ENCODE results near the gene TMEM88.
A peak's percentile ranks its signal among the peaks of the same experiment; 100 is the strongest.

TMEM88 gene

DNA sequence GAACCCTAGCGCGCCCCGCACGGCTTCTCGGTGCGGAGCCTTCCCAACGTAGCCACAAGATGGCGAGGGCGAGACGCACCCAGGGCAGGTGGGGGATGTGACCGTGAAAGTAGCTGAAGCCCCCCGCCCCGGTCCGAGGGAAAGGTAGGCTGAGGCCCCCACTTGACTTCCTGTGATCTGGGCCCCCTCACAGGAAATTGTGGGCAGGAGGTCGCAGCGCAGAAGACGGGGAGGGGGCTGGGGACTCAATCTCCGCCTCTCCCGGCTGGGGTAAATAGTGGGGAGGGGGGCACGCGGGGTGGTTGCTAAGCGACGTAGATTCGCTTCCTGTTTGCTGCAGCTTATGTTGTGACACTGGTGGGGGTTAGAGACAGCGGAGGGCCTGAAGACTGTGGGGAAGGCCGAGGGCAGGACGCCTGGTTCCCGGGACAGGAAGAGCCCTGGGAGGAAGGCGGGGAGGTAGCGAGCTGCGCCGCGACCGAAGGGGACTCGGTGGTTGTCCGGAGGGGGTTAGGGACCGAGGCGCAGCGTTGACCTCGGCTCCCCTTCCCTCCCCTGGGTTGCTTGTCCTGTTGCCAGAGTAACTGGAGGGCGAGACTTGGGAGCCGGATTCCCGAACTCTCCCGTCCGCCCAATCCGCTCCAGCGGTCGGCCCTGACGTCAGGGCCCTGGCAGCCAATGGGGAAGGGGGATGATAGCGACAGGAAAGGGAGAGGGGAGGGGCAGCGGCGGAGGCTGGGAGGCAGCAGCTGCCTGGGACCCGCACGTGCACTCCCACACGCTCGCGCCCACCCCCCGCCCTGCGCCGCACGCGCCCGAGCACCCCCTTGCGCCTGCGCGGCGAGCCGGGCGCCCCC is 19.7 kb upstream of the TMEM88 start:
- Histone ChIP-seq H3K4me1 (ENCODE audit: low read length) (peaks cover 31% of the 10 kb centered on the region), H3K79me2 (ENCODE audit: low read length) (no peaks in the 10 kb centered on the region), H3K9me3 (replicated peaks; ENCODE audit: insufficient read depth, low read length) (no peaks in the 10 kb centered on the region), H3K9ac (ENCODE audit: low read length) (peak overlapping the region; percentile 86), H3K27ac (ENCODE audit: low read length) (peak overlapping the region; percentile 92), H3K27me3 (replicated peaks; ENCODE audit: insufficient read depth, low read length) (peaks cover 33% of the 10 kb centered on the region), H3F3A (ENCODE audit: insufficient read depth, low read length) (peaks cover 31% of the 10 kb centered on the region), H2AFZ (ENCODE audit: low read length) (peak overlapping the region; percentile 95), H3K4me3 (ENCODE audit: low read length) (peak overlapping the region; percentile 93), H3K4me2 (ENCODE audit: low read depth, low read length) (peak overlapping the region; percentile 100), H3K9me2 (replicated peaks; ENCODE audit: insufficient read depth, low read length) (no peaks in the 10 kb centered on the region), H4K20me1 (ENCODE audit: insufficient read depth, low read length) (no peaks in the 10 kb centered on the region), H3K36me3 (replicated peaks; ENCODE audit: insufficient read depth, low read length) (no peaks in the 10 kb centered on the region)
- no peak for TF ChIP-seq EZH2phosphoT487 (IDR thresholded peaks at IDR 0.05; ENCODE audit: low read length)
- TF ChIP-seq, protein P1, sequence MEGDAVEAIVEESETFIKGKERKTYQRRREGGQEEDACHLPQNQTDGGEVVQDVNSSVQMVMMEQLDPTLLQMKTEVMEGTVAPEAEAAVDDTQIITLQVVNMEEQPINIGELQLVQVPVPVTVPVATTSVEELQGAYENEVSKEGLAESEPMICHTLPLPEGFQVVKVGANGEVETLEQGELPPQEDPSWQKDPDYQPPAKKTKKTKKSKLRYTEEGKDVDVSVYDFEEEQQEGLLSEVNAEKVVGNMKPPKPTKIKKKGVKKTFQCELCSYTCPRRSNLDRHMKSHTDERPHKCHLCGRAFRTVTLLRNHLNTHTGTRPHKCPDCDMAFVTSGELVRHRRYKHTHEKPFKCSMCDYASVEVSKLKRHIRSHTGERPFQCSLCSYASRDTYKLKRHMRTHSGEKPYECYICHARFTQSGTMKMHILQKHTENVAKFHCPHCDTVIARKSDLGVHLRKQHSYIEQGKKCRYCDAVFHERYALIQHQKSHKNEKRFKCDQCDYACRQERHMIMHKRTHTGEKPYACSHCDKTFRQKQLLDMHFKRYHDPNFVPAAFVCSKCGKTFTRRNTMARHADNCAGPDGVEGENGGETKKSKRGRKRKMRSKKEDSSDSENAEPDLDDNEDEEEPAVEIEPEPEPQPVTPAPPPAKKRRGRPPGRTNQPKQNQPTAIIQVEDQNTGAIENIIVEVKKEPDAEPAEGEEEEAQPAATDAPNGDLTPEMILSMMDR (IDR thresholded peaks at IDR 0.05; ENCODE audit: low read length), result peak; percentile 88
- DNase-seq, result peak; percentile 90

DNA sequence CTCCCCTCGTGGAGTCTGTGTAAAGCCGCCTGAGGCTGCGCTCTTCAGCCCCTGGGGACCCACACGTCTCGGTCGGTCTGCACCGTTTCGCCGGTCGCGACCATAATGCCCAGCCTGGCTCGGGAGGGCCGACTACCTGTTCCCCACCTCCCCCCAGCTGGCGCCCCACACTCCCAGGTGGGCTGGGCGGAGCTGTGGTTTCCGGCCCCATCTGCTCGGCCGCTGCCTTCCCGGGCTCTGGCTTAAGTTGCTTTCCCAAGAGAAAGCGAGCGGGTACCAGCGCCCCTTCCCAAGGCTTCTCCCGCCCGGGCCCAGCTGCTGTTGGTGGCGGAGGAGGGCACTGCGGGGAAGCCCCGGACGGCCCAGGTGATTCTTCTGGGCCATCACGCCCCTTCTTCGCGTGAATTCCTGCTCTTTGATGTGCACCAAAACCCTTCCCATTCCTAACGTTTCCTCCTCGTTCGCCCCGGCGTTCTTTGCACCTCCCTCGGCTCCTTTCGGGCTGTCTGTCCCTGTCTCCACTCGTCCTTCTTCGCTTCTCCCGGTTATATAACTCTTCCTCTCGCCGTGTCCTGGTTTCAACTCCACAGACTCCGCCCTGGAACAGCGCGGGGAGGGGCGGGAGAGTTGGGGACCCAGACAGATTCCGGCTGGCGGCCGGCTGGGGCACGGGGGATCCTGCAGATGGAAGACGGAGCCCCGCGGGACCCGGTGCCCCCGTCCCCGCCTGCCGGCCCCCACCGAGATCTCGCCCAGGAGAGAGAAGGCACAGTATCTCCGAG is 18.9 kb upstream of the TMEM88 start:
- no peaks in the 10 kb centered on the region for H3K36me3 ChIP-seq (replicated peaks; ENCODE audit: insufficient read depth, low read length)
- H3K9me3 ChIP-seq (replicated peaks; ENCODE audit: insufficient read depth, low read length), result no peaks in the 10 kb centered on the region
- H3K9me2 ChIP-seq (replicated peaks; ENCODE audit: insufficient read depth, low read length), result no peaks in the 10 kb centered on the region
- DNase-seq, result no peak
- no peaks in the 10 kb centered on the region for H4K20me1 ChIP-seq (ENCODE audit: insufficient read depth, low read length)
- peak overlapping the region; percentile 89 for H2AFZ ChIP-seq (ENCODE audit: low read length)
- H3K79me2 ChIP-seq (ENCODE audit: low read length), result no peaks in the 10 kb centered on the region
- H3K9ac ChIP-seq (ENCODE audit: low read length), result peak overlapping the region; percentile 77
- peaks cover 34% of the 10 kb centered on the region for H3K4me1 ChIP-seq (ENCODE audit: low read length)
- peak overlapping the region; percentile 100 for H3K4me2 ChIP-seq (ENCODE audit: low read depth, low read length)
- peaks cover 24% of the 10 kb centered on the region for H3K27me3 ChIP-seq (replicated peaks; ENCODE audit: insufficient read depth, low read length)
- H3K4me3 ChIP-seq (ENCODE audit: low read length), result peak overlapping the region; percentile 93
- H3F3A ChIP-seq (ENCODE audit: insufficient read depth, low read length), result peaks cover 31% of the 10 kb centered on the region
- TF ChIP-seq EZH2 (optimal IDR thresholded peaks at IDR 0.05; ENCODE audit: low read depth, low read length) (no peak), EZH2phosphoT487 (IDR thresholded peaks at IDR 0.05; ENCODE audit: low read length) (no peak)
- TF ChIP-seq, protein P1 (IDR thresholded peaks at IDR 0.05; ENCODE audit: low read length), result no peak
- H3K27ac ChIP-seq (ENCODE audit: low read length), result peak overlapping the region; percentile 92; the same call in 1 of the 2 replicates

DNA sequence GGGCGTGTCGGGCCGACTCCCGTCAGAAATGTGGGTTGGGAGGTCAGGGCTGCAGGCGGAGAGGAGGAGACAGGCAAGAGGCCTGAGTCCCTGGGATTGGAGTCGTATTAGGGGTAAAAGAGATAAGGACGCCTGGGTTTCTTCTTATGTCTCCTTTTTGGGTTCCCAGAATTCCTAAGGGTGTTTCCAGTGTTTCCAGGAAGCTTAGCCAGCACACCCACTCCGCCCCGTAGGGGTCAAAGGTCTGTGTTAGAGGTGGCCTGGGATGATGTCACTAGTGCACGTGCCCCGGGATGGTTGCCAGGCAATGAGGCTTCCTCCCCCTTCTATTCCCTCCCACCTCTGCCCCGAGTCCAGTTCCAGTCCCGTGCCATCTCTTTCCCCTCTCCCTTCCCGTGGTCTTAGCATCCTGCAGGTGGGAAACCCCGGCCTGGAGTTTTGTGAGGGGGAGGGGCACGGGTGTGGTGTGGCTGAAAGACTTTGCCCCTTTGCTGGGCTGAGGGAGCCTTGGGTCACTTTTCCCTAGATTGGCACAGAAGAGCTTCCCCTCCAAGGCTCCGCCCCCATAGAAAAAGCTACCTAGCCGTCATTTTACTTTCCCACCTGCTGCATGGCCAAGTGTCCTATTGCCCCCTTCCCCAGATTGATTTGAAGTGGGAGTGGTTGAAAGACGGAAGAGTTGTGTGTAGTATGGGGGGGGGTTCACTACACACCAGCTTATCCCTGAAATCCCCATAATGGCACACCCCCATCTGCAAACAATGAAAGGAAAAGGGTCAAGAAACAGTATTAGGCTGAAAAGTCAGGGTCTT is 18.1 kb upstream of the TMEM88 start:
- Histone ChIP-seq H3K9me2 (replicated peaks; ENCODE audit: insufficient read depth, low read length) (no peaks in the 10 kb centered on the region), H3K79me2 (ENCODE audit: low read length) (no peaks in the 10 kb centered on the region), H3K4me3 (ENCODE audit: low read length) (peak overlapping the region; percentile 93), H4K20me1 (ENCODE audit: insufficient read depth, low read length) (no peaks in the 10 kb centered on the region), H2AFZ (ENCODE audit: low read length) (peak overlapping the region; percentile 89), H3K9me3 (replicated peaks; ENCODE audit: insufficient read depth, low read length) (no peaks in the 10 kb centered on the region), H3K4me1 (ENCODE audit: low read length) (peaks cover 39% of the 10 kb centered on the region), H3K36me3 (replicated peaks; ENCODE audit: insufficient read depth, low read length) (no peaks in the 10 kb centered on the region), H3K9ac (ENCODE audit: low read length) (peak overlapping the region; percentile 77), H3K27ac (ENCODE audit: low read length) (peak overlapping the region; percentile 92; the same call in 1 of the 2 replicates), H3K4me2 (ENCODE audit: low read depth, low read length) (peak overlapping the region; percentile 100), H3K27me3 (replicated peaks; ENCODE audit: insufficient read depth, low read length) (peaks cover 16% of the 10 kb centered on the region), H3F3A (ENCODE audit: insufficient read depth, low read length) (peaks cover 37% of the 10 kb centered on the region)
- DNase-seq, result peak; percentile 58
- TF ChIP-seq EZH2 (optimal IDR thresholded peaks at IDR 0.05; ENCODE audit: low read depth, low read length), result no peak
- no peak for TF ChIP-seq EZH2phosphoT487 (IDR thresholded peaks at IDR 0.05; ENCODE audit: low read length)
